HepG2 (cell line): ENCODE data around the gene JUND. TPM values are rescaled to one million over a fixed set of nuclear protein-coding genes. Genes with fewer than 3 reads are reported as not detected.
A peak's percentile ranks its signal among the peaks of the same experiment; 100 is the strongest.

Experiments
- CBFB ChIP-seq: sonication (generic); formaldehyde crosslinking; IDR thresholded peaks from 2 replicates; pipeline ENCODE4 v1.4.0; 2020; ENCODE audit warnings: missing genetic modification reagents
- FOXP1 ChIP-seq, 2 experiments: fragments of 450-650 bp in 1 of 2; IDR thresholded peaks; 2 replicates each; pipeline ENCODE4 v1.6.1; 2017 to 2018; ENCODE audit warnings: antibody characterized with exemption in 1 of 2
- ISL2 ChIP-seq: sonication (generic); formaldehyde crosslinking; IDR thresholded peaks from 2 replicates; pipeline ENCODE4 v1.5.0; 2020; ENCODE audit warnings: missing genetic modification reagents
- ISX ChIP-seq: sonication (generic); formaldehyde crosslinking; conservative IDR thresholded peaks from 2 replicates; pipeline ENCODE4 v1.5.0; 2020; ENCODE audit warnings: missing genetic modification reagents
- KLF13 ChIP-seq: sonication (generic); formaldehyde crosslinking; IDR thresholded peaks from 2 replicates; pipeline ENCODE4 v1.4.0; 2020; ENCODE audit warnings: mild to moderate bottlenecking, missing genetic modification reagents
- NAIF1 ChIP-seq: sonication (generic); formaldehyde crosslinking; IDR thresholded peaks from 2 replicates; pipeline ENCODE4 v1.5.0; 2020; ENCODE audit warnings: mild to moderate bottlenecking, missing genetic modification reagents, borderline replicate concordance
- NFRKB ChIP-seq: fragments of 450-650 bp; IDR thresholded peaks from 2 replicates; pipeline ENCODE4 v1.6.1; 2017
- ONECUT2 ChIP-seq: sonication (generic); formaldehyde crosslinking; IDR thresholded peaks from 2 replicates; pipeline ENCODE4 v1.4.0; 2020; ENCODE audit warnings: missing genetic modification reagents
- PLRG1 ChIP-seq: fragments of 450-650 bp; conservative IDR thresholded peaks from 2 replicates; pipeline ENCODE4 v1.6.1; 2016
- SMARCE1 ChIP-seq: fragments of 450-650 bp; IDR thresholded peaks from 2 replicates; pipeline ENCODE4 v1.6.1; 2017; ENCODE audit warnings: borderline replicate concordance
- TCF7 ChIP-seq: sonication (generic); IDR thresholded peaks from 2 replicates; pipeline ENCODE4 v1.6.1; 2016; ENCODE audit warnings: antibody characterized with exemption, low read depth
- ZNF264 ChIP-seq: sonication (generic); formaldehyde crosslinking; IDR thresholded peaks from 2 replicates; pipeline ENCODE4 v1.4.0; 2020; ENCODE audit warnings: missing genetic modification reagents
- ZNF331 ChIP-seq: sonication (generic); formaldehyde crosslinking; IDR thresholded peaks from 2 replicates; pipeline ENCODE4 v1.4.0; 2020; ENCODE audit warnings: missing genetic modification reagents
- ZNF577 ChIP-seq: sonication (generic); formaldehyde crosslinking; IDR thresholded peaks from 2 replicates; pipeline ENCODE4 v1.4.0; 2020; ENCODE audit warnings: mild to moderate bottlenecking, low read depth, missing genetic modification reagents, borderline replicate concordance
- ZNF660 ChIP-seq: sonication (generic); formaldehyde crosslinking; IDR thresholded peaks from 2 replicates; pipeline ENCODE4 v1.5.1; 2020; ENCODE audit warnings: mild to moderate bottlenecking, low read depth, missing genetic modification reagents, borderline replicate concordance
- polyA plus RNA-seq, 8 experiments: library from polyadenylated mRNA; depleted of rRNA in 3 of 8; stranded (reverse) in 7 of 8; unstranded in 1 of 8; fragments of >200 nt; fragmentation: Illumina TruSeq in 4 of 8; extraction: Trizol in 4 of 8; gene quantifications; 2 replicates each; pipeline versions ENCODE4 v1.2.1 to v1.2.3, GENCODE V29; 2011 to 2016; ENCODE audit warnings: low read depth in 4 of 8, missing spikeins in 1 of 8, mixed read lengths in 1 of 8; ENCODE audit not compliant: insufficient read depth in 1 of 8
- total RNA-seq, 5 experiments: library from RNA; depleted of rRNA; stranded (reverse); fragments of >200 nt; fragmentation: Illumina TruSeq; extraction: Trizol; gene quantifications; 2 replicates each; pipeline ENCODE4 v1.2.3, GENCODE V29; 2016; ENCODE audit warnings: low read depth in 1 of 5
- TF ChIP-seq, protein P1 (sequence below): sonication (generic); formaldehyde crosslinking; IDR thresholded peaks from 2 replicates; pipeline ENCODE4 v1.4.0; 2020; ENCODE audit warnings: missing genetic modification reagents, borderline replicate concordance
- TF ChIP-seq, protein P2 (sequence below): sonication (generic); formaldehyde crosslinking; IDR thresholded peaks from 2 replicates; pipeline ENCODE4 v1.8.1; 2023; ENCODE audit warnings: missing genetic modification reagents, mild to moderate bottlenecking, borderline replicate concordance
- TF ChIP-seq, protein P3 (sequence below): sonication (generic); formaldehyde crosslinking; IDR thresholded peaks from 2 replicates; pipeline ENCODE4 v1.4.0; 2020; ENCODE audit warnings: missing genetic modification reagents
- TF ChIP-seq, protein P4 (sequence below): sonication (generic); formaldehyde crosslinking; IDR thresholded peaks from 2 replicates; pipeline ENCODE4 v1.9.0; 2021; ENCODE audit warnings: missing genetic modification reagents, mild to moderate bottlenecking, borderline replicate concordance
- TF ChIP-seq, protein P5 (sequence below): sonication (generic); formaldehyde crosslinking; conservative IDR thresholded peaks from 2 replicates; pipeline ENCODE4 v1.4.0; 2020; ENCODE audit warnings: missing genetic modification reagents

The JUND gene
- total and polyA plus RNA-seq, 2 of the 13 experiments (the other 11 are each of a cell fraction or from before 2014, with no cell fraction given) = 41.2 to 59.8 TPM

DNA sequence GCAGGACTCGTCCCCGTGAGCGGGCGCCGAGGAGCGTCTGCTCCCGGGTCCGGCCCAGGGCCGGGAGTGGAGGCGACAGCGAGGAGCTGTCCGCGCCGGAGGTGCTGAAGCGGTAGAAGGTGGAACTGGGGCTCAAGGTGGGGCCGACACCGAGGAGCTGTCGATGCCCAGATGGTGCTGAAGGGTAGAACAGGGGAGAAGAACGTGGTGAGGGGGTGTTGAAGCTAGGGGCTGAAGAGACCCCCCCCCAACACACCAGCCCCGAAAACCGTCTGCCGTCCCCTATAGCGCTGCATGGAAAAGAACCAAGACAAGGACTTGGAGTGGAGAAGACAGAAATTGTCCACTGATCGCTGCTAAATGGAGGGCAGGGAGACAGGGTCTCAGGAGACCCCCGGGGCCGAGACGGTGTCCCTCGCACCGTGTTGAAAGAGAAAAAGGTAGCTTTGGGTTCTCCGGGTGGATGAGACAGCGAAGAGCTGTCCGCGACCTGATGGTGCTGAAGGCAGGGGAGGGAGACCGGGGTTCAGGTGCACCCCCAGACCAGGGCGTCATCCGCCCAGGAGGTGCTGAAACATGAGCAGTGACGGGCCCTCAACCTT, 48.1 kb downstream of the JUND start (continued):
- TF ChIP-seq, protein P1, sequence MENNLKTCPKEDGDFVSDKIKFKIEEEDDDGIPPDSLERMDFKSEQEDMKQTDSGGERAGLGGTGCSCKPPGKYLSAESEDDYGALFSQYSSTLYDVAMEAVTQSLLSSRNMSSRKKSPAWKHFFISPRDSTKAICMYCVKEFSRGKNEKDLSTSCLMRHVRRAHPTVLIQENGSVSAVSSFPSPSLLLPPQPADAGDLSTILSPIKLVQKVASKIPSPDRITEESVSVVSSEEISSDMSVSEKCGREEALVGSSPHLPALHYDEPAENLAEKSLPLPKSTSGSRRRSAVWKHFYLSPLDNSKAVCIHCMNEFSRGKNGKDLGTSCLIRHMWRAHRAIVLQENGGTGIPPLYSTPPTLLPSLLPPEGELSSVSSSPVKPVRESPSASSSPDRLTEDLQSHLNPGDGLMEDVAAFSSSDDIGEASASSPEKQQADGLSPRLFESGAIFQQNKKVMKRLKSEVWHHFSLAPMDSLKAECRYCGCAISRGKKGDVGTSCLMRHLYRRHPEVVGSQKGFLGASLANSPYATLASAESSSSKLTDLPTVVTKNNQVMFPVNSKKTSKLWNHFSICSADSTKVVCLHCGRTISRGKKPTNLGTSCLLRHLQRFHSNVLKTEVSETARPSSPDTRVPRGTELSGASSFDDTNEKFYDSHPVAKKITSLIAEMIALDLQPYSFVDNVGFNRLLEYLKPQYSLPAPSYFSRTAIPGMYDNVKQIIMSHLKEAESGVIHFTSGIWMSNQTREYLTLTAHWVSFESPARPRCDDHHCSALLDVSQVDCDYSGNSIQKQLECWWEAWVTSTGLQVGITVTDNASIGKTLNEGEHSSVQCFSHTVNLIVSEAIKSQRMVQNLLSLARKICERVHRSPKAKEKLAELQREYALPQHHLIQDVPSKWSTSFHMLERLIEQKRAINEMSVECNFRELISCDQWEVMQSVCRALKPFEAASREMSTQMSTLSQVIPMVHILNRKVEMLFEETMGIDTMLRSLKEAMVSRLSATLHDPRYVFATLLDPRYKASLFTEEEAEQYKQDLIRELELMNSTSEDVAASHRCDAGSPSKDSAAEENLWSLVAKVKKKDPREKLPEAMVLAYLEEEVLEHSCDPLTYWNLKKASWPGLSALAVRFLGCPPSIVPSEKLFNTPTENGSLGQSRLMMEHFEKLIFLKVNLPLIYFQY = peak; percentile 98
- TF ChIP-seq ZNF577 (CRISPR knock-in tag) = peak; percentile 76; the same call in 1 of the 2 replicates
- TF ChIP-seq NFRKB = no peak
- TF ChIP-seq FOXP1 (IDR thresholded peaks at IDR 0.05) = no peak
- 0 out of 2 replicates have a peak, but pooled peaks have one; percentile 18 for TF ChIP-seq FOXP1 (CRISPR knock-in tag; IDR thresholded peaks at IDR 0.05)
- peak; percentile 66; the same call in 1 of the 2 replicates for TF ChIP-seq ONECUT2 (CRISPR knock-in tag)
- peak; percentile 91 for TF ChIP-seq ZNF331 (CRISPR knock-in tag)
- TF ChIP-seq, protein P2, sequence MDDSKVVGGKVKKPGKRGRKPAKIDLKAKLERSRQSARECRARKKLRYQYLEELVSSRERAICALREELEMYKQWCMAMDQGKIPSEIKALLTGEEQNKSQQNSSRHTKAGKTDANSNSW (CRISPR knock-in tag) = no peak; the same call in 1 of the 2 replicates
- TF ChIP-seq SMARCE1 = no peak
- TF ChIP-seq, protein P3, sequence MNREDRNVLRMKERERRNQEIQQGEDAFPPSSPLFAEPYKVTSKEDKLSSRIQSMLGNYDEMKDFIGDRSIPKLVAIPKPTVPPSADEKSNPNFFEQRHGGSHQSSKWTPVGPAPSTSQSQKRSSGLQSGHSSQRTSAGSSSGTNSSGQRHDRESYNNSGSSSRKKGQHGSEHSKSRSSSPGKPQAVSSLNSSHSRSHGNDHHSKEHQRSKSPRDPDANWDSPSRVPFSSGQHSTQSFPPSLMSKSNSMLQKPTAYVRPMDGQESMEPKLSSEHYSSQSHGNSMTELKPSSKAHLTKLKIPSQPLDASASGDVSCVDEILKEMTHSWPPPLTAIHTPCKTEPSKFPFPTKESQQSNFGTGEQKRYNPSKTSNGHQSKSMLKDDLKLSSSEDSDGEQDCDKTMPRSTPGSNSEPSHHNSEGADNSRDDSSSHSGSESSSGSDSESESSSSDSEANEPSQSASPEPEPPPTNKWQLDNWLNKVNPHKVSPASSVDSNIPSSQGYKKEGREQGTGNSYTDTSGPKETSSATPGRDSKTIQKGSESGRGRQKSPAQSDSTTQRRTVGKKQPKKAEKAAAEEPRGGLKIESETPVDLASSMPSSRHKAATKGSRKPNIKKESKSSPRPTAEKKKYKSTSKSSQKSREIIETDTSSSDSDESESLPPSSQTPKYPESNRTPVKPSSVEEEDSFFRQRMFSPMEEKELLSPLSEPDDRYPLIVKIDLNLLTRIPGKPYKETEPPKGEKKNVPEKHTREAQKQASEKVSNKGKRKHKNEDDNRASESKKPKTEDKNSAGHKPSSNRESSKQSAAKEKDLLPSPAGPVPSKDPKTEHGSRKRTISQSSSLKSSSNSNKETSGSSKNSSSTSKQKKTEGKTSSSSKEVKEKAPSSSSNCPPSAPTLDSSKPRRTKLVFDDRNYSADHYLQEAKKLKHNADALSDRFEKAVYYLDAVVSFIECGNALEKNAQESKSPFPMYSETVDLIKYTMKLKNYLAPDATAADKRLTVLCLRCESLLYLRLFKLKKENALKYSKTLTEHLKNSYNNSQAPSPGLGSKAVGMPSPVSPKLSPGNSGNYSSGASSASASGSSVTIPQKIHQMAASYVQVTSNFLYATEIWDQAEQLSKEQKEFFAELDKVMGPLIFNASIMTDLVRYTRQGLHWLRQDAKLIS (CRISPR knock-in tag) = 0 out of 2 replicates have a peak, but pooled peaks have one; percentile 46
- TF ChIP-seq CBFB (CRISPR knock-in tag) = peak; percentile 75
- TF ChIP-seq, protein P4, sequence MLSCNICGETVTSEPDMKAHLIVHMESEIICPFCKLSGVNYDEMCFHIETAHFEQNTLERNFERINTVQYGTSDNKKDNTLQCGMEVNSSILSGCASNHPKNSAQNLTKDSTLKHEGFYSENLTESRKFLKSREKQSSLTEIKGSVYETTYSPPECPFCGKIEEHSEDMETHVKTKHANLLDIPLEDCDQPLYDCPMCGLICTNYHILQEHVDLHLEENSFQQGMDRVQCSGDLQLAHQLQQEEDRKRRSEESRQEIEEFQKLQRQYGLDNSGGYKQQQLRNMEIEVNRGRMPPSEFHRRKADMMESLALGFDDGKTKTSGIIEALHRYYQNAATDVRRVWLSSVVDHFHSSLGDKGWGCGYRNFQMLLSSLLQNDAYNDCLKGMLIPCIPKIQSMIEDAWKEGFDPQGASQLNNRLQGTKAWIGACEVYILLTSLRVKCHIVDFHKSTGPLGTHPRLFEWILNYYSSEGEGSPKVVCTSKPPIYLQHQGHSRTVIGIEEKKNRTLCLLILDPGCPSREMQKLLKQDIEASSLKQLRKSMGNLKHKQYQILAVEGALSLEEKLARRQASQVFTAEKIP (CRISPR knock-in tag) = no peak
- TF ChIP-seq KLF13 (CRISPR knock-in tag) = no peak
- TF ChIP-seq TCF7 = no peak
- TF ChIP-seq PLRG1 = no peak
- peak; percentile 82; the same call in 1 of the 2 replicates for TF ChIP-seq NAIF1 (CRISPR knock-in tag)
- TF ChIP-seq ZNF264 = peak; percentile 41; the same call in 1 of the 2 replicates
- peak; percentile 78 for TF ChIP-seq ISL2 (CRISPR knock-in tag)
- TF ChIP-seq, protein P5, sequence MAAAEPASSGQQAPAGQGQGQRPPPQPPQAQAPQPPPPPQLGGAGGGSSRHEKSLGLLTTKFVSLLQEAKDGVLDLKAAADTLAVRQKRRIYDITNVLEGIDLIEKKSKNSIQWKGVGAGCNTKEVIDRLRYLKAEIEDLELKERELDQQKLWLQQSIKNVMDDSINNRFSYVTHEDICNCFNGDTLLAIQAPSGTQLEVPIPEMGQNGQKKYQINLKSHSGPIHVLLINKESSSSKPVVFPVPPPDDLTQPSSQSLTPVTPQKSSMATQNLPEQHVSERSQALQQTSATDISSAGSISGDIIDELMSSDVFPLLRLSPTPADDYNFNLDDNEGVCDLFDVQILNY = peak; percentile 67
- TF ChIP-seq ISX (CRISPR knock-in tag) = peak; percentile 89
- TF ChIP-seq ZNF660 (CRISPR knock-in tag) = no peak
